Mesenchymal stem cell (in vitro differentiated cells and primary cell): ENCODE measurements around the gene STK24.
A peak's percentile ranks its signal among the peaks of the same experiment; 100 is the strongest.

Source experiments
- DNase-seq: peaks from one replicate; pipeline ENCODE4 v3.0.0-alpha.2; 2013
- H2AFZ ChIP-seq: one replicate; pipeline ENCODE4 v1.6.1; 2013; ENCODE audit warnings: low read depth, mild to moderate bottlenecking, control low read depth, inconsistent platforms, low read length, moderate library complexity
- H2AK5ac ChIP-seq: 2 replicates; pipeline ENCODE4 v1.6.1; 2013; ENCODE audit warnings: low read length, moderate library complexity, mild to moderate bottlenecking, inconsistent platforms; ENCODE audit not compliant: severe bottlenecking
- H2BK120ac ChIP-seq: one replicate; pipeline ENCODE4 v1.6.1; 2013; ENCODE audit warnings: low read depth, mild to moderate bottlenecking, inconsistent platforms, low read length, moderate library complexity
- H2BK12ac ChIP-seq, 2 experiments: one replicate each; pipeline ENCODE4 v1.6.1; 2013; ENCODE audit warnings: inconsistent platforms in 2 of 2, low read length in 2 of 2, mild to moderate bottlenecking in 2 of 2, moderate library complexity in 2 of 2, control low read depth in 1 of 2
- H2BK15ac ChIP-seq: one replicate; pipeline ENCODE4 v1.6.1; 2013; ENCODE audit warnings: mild to moderate bottlenecking, low read depth, inconsistent platforms; ENCODE audit not compliant: poor library complexity, severe bottlenecking
- H2BK5ac ChIP-seq: 2 replicates; pipeline ENCODE4 v1.6.1; 2013; ENCODE audit warnings: low read depth, mild to moderate bottlenecking, low read length, control low read depth, inconsistent platforms; ENCODE audit not compliant: poor library complexity, severe bottlenecking
- H3K14ac ChIP-seq, 2 experiments: one replicate each; pipeline ENCODE4 v1.6.1; 2013; ENCODE audit warnings: inconsistent platforms in 2 of 2, low read length in 2 of 2, control low read depth in 1 of 2, mild to moderate bottlenecking in 1 of 2, moderate library complexity in 1 of 2
- H3K18ac ChIP-seq, 2 experiments: one replicate each; pipeline ENCODE4 v1.6.1; 2013; ENCODE audit warnings: inconsistent platforms in 2 of 2, low read length in 2 of 2, control low read depth in 1 of 2, low read depth in 1 of 2, mild to moderate bottlenecking in 1 of 2
- H3K23ac ChIP-seq, 2 experiments: one replicate each; pipeline ENCODE4 v1.6.1; 2013; ENCODE audit warnings: inconsistent platforms in 2 of 2, low read length in 2 of 2, mild to moderate bottlenecking in 2 of 2, moderate library complexity in 2 of 2, control low read depth in 1 of 2
- H3K27ac ChIP-seq: 2 replicates; pipeline ENCODE4 v1.5.1; 2013; ENCODE audit warnings: mild to moderate bottlenecking, moderate library complexity, low read length, control low read depth, inconsistent platforms; ENCODE audit not compliant: poor library complexity, severe bottlenecking
- H3K27me3 ChIP-seq, 2 experiments: 2 replicates each; pipeline versions ENCODE4 v1.6.1 to v1.7.0; 2013; ENCODE audit warnings: low read length in 2 of 2, mild to moderate bottlenecking in 2 of 2, moderate library complexity in 2 of 2, control low read depth in 1 of 2, inconsistent platforms in 1 of 2; ENCODE audit not compliant: control insufficient read depth in 1 of 2, insufficient read depth in 1 of 2
- H3K36me3 ChIP-seq, 2 experiments: 2 replicates each; pipeline versions ENCODE4 v1.6.1 to v1.7.0; 2013; ENCODE audit warnings: low read length in 2 of 2, control low read depth in 1 of 2, inconsistent platforms in 1 of 2, low read depth in 1 of 2, mild to moderate bottlenecking in 1 of 2; ENCODE audit not compliant: insufficient read depth in 2 of 2, control insufficient read depth in 1 of 2
- H3K4ac ChIP-seq, 2 experiments: one replicate each; pipeline ENCODE4 v1.6.1; 2013; ENCODE audit warnings: inconsistent platforms in 2 of 2, low read length in 2 of 2, mild to moderate bottlenecking in 2 of 2, moderate library complexity in 2 of 2, control low read depth in 1 of 2, low read depth in 1 of 2
- H3K4me1 ChIP-seq: 2 replicates; pipeline ENCODE4 v1.6.1; 2013; ENCODE audit warnings: low read depth, low read length, control low read depth; ENCODE audit not compliant: control insufficient read depth, insufficient read depth
- H3K4me2 ChIP-seq: 2 replicates; pipeline ENCODE4 v1.6.1; 2013; ENCODE audit warnings: low read length, mild to moderate bottlenecking, inconsistent platforms; ENCODE audit not compliant: poor library complexity, severe bottlenecking
- H3K4me3 ChIP-seq, 2 experiments: 2 replicates each; pipeline versions ENCODE4 v1.5.1 to v1.7.0; 2013; ENCODE audit warnings: low read length in 2 of 2, mild to moderate bottlenecking in 2 of 2, control low read depth in 1 of 2, low read depth in 1 of 2; ENCODE audit not compliant: insufficient read depth in 1 of 2
- H3K79me1 ChIP-seq: replicated peaks from 2 replicates; pipeline ENCODE4 v1.6.1; 2013; ENCODE audit warnings: mild to moderate bottlenecking, control low read depth, low read length, inconsistent platforms; ENCODE audit not compliant: poor library complexity, severe bottlenecking
- H3K9ac ChIP-seq: 2 replicates; pipeline ENCODE4 v1.7.0; 2013; ENCODE audit warnings: mild to moderate bottlenecking, low read length, moderate library complexity
- H3K9me3 ChIP-seq: 2 replicates; pipeline ENCODE4 v1.7.0; 2013; ENCODE audit warnings: mild to moderate bottlenecking, low read length; ENCODE audit not compliant: control insufficient read depth
- H4K8ac ChIP-seq: one replicate; pipeline ENCODE4 v1.6.1; 2013; ENCODE audit warnings: inconsistent platforms, mild to moderate bottlenecking, low read length, moderate library complexity
- H4K91ac ChIP-seq: one replicate; pipeline ENCODE4 v1.6.1; 2013; ENCODE audit warnings: mild to moderate bottlenecking, low read length, inconsistent platforms
- WGBS: methylation state at CpG from one replicate; pipeline ENCODE4 v1.1.7; 2013; ENCODE audit warnings: mixed read lengths; 5-methylcytosine and 5-hydroxymethylcytosine counted together

The STK24 gene

GRCh38 chr13:98450026-98450425 is 126.9 kb downstream of the STK24 start:
- no peak overlapping the region for H2BK12ac ChIP-seq
- H3K27me3 ChIP-seq: no peaks in the 10 kb centered on the region
- no peak overlapping the region for H4K91ac ChIP-seq
- H3K23ac ChIP-seq: no peak overlapping the region
- DNase-seq: peak; percentile 58
- no peak overlapping the region for H3K18ac ChIP-seq
- H2AK5ac ChIP-seq: no peak overlapping the region
- H3K9ac ChIP-seq: peak overlapping the region; percentile 68
- H2BK5ac ChIP-seq: no peak overlapping the region
- no peak overlapping the region for H3K14ac ChIP-seq
- H3K27ac ChIP-seq: no peak overlapping the region
- H2BK15ac ChIP-seq: no peak overlapping the region
- H4K8ac ChIP-seq: no peak overlapping the region
- H2AFZ ChIP-seq: no peak overlapping the region
- peaks cover 19% of the 10 kb centered on the region for H3K79me1 ChIP-seq
- H3K4me2 ChIP-seq: no peak overlapping the region
- H3K36me3 ChIP-seq: peaks cover 55 to 62% of the 10 kb centered on the region in 2 experiments
- peaks cover 31% of the 10 kb centered on the region for H3K4me1 ChIP-seq
- no peak overlapping the region for H2BK120ac ChIP-seq
- H3K4ac ChIP-seq: no peak overlapping the region
- H3K9me3 ChIP-seq: no peaks in the 10 kb centered on the region
- no peak overlapping the region for H3K4me3 ChIP-seq
- 17% methylated on average over 1 of the region's 1 CpG for WGBS

- Histone ChIP-seq H3K36me3 (peaks cover 62% of the 10 kb centered on the region in 2 experiments), H3K18ac (no peak overlapping the region), H3K9ac (no peak overlapping the region), H3K27ac (no peak overlapping the region), H3K4me3 (no peak overlapping the region), H3K9me3 (no peaks in the 10 kb centered on the region), H3K79me1 (peaks cover 22% of the 10 kb centered on the region), H2AK5ac (no peak overlapping the region), H2BK120ac (no peak overlapping the region), H3K14ac (no peak overlapping the region), H3K4me1 (peaks cover 27% of the 10 kb centered on the region), H3K4me2 (no peak overlapping the region), H2AFZ (no peak overlapping the region), H2BK12ac (no peak overlapping the region), H3K23ac (no peak overlapping the region), H4K8ac (no peak overlapping the region), H3K4ac (no peak overlapping the region), H2BK5ac (no peak overlapping the region), H4K91ac (no peak overlapping the region), H2BK15ac (no peak overlapping the region), H3K27me3 (no peaks in the 10 kb centered on the region)
- 94% methylated on average over 15 of the region's 16 CpGs for WGBS
- DNase-seq: no peak
Observed at GRCh38 chr13:98449273-98449672, 127.6 kb downstream of the STK24 start.

- WGBS: 98% methylated on average over 5 of the region's 5 CpGs
- H3K9ac ChIP-seq: no peak overlapping the region
- H2AFZ ChIP-seq: no peak overlapping the region
- no peak overlapping the region for H3K18ac ChIP-seq
- peaks cover 62 to 69% of the 10 kb centered on the region in 2 experiments for H3K36me3 ChIP-seq
- H4K8ac ChIP-seq: no peak overlapping the region
- H3K9me3 ChIP-seq: no peaks in the 10 kb centered on the region
- H2BK120ac ChIP-seq: no peak overlapping the region
- no peak overlapping the region for H3K27ac ChIP-seq
- no peak overlapping the region for H2BK5ac ChIP-seq
- no peak overlapping the region for H2BK15ac ChIP-seq
- H3K4me3 ChIP-seq: no peak overlapping the region
- H3K14ac ChIP-seq: no peak overlapping the region
- H3K4me1 ChIP-seq: peaks cover 27% of the 10 kb centered on the region
- no peaks in the 10 kb centered on the region for H3K27me3 ChIP-seq
- H3K79me1 ChIP-seq: peaks cover 27% of the 10 kb centered on the region
- DNase-seq: no peak
- no peak overlapping the region for H2BK12ac ChIP-seq
- H2AK5ac ChIP-seq: no peak overlapping the region
- H4K91ac ChIP-seq: no peak overlapping the region
- H3K4me2 ChIP-seq: no peak overlapping the region
- no peak overlapping the region for H3K4ac ChIP-seq
- no peak overlapping the region for H3K23ac ChIP-seq
Observed at GRCh38 chr13:98448642-98448928, 128.3 kb downstream of the STK24 start.

DNA sequence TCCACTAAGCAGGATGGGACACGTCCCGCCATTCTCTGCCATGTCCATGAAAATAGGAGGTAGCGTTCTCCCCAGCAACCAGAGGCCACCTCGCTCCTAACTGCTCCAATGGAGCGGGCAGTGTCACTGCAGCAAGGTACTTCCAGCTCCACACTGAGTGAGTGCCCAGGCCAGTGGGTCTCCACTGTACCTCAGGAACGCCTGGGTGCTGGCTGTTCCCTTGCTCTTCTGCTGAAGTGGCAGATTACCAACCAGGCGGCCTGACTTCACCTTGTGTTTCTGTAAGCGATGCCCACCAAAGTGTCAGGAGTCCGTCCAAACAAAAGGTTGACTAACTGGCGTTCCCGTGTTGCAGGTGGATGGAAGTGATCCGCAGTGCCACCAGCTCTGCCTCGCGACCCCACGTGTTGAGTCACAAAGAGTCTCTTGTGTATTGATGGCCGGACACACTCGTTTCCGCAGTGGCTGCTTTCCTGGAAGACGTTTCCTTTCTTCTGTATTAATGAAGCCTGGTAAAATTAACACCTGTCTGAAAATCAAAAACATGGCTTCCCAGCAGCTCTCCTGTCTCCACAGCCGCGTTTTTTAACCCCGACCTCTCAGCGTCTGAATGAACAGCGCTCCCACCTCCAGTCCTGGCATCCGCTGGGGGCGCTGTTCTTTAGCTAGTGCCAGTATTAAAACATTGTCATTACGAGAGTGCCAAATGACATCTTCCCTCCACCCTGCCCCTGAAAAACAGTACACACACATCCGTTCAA is 128.8 kb downstream of the STK24 start:
- no peak overlapping the region for H2BK120ac ChIP-seq
- no peak overlapping the region for H2AK5ac ChIP-seq
- H4K8ac ChIP-seq: no peak overlapping the region
- no peak overlapping the region for H3K23ac ChIP-seq
- no peak overlapping the region for H2BK15ac ChIP-seq
- H2BK12ac ChIP-seq: no peak overlapping the region
- 79% methylated on average over 28 of the region's 28 CpGs for WGBS
- DNase-seq: peak; percentile 54
- no peaks in the 10 kb centered on the region for H3K27me3 ChIP-seq
- peaks cover 31% of the 10 kb centered on the region for H3K79me1 ChIP-seq
- no peak overlapping the region for H3K18ac ChIP-seq
- no peak overlapping the region for H3K27ac ChIP-seq
- H2BK5ac ChIP-seq: no peak overlapping the region
- no peak overlapping the region for H3K4ac ChIP-seq
- no peak overlapping the region for H3K4me3 ChIP-seq
- no peak overlapping the region for H3K4me2 ChIP-seq
- no peak overlapping the region for H3K14ac ChIP-seq
- peaks cover 29% of the 10 kb centered on the region for H3K4me1 ChIP-seq
- H3K9me3 ChIP-seq: no peaks in the 10 kb centered on the region
- H3K36me3 ChIP-seq: peaks cover 62 to 75% of the 10 kb centered on the region in 2 experiments
- H4K91ac ChIP-seq: no peak overlapping the region
- no peak overlapping the region for H2AFZ ChIP-seq
- H3K9ac ChIP-seq: no peak overlapping the region
